A673 (cell line): Measurements from ENCODE around the gene KCNK1. TPM values are rescaled to one million over a fixed set of nuclear protein-coding genes. Genes with fewer than 3 reads are reported as not detected.

Source experiments
- BruUV-seq: library from RNA; stranded (reverse); fragments of 400-500 nt; replicated peaks from 2 replicates; lab custom pipeline; 2021; lab: Mats Ljungman, UMichigan
- CTCF ChIA-PET: fragments of 300-600 bp; sonication (Branson Sonifier 250); formaldehyde crosslinking; loops from one replicate; lab custom pipeline; 2022; ENCODE audit warnings: antibody characterized with exemption; lab: Charles Lee
- POLR2A ChIA-PET: fragments of 300-600 bp; sonication (Branson Sonifier 250); formaldehyde crosslinking; loops from one replicate; lab custom pipeline; 2022; ENCODE audit warnings: antibody characterized with exemption; ENCODE audit not compliant: low non-redundant PET; lab: Charles Lee
- DNase-seq: peaks from one replicate; pipeline ENCODE4 v3.0.0-alpha.2; 2015; ENCODE audit warnings: low spot score
- H3K27ac ChIP-seq: fragments of 200-600 bp; sonication (generic); 2 replicates; pipeline ENCODE4 v1.5.1; 2016; ENCODE audit warnings: mixed run types, low read depth, mild to moderate bottlenecking, mixed read lengths, antibody characterized with exemption, low read length; ENCODE audit not compliant: poor library complexity, severe bottlenecking
- H3K27me3 ChIP-seq: fragments of 200-600 bp; sonication (generic); replicated peaks from 2 replicates; pipeline ENCODE4 v1.6.1; 2017; ENCODE audit warnings: mixed run types, low read depth, mild to moderate bottlenecking, mixed read lengths, antibody characterized with exemption, low read length; ENCODE audit not compliant: insufficient read depth, poor library complexity
- H3K36me3 ChIP-seq: fragments of 200-600 bp; sonication (generic); 2 replicates; pipeline ENCODE4 v1.6.1; 2016; ENCODE audit warnings: mixed run types, mild to moderate bottlenecking, mixed read lengths, antibody characterized with exemption, low read length; ENCODE audit not compliant: insufficient read depth, poor library complexity, severe bottlenecking
- H3K4me1 ChIP-seq: fragments of 200-600 bp; sonication (generic); 2 replicates; pipeline ENCODE4 v1.6.1; 2017; ENCODE audit warnings: mixed run types, mild to moderate bottlenecking, mixed read lengths, antibody characterized with exemption, low read length; ENCODE audit not compliant: insufficient read depth, poor library complexity, severe bottlenecking
- H3K4me3 ChIP-seq: fragments of 200-600 bp; sonication (generic); 2 replicates; pipeline ENCODE4 v1.5.1; 2016; ENCODE audit warnings: low read depth, mixed run types, mild to moderate bottlenecking, mixed read lengths, low read length; ENCODE audit not compliant: poor library complexity, severe bottlenecking
- H3K9me3 ChIP-seq: fragments of 200-600 bp; sonication (generic); 2 replicates; pipeline ENCODE4 v1.6.1; 2016; ENCODE audit warnings: mixed run types, low read depth, mild to moderate bottlenecking, mixed read lengths, antibody characterized with exemption, low read length; ENCODE audit not compliant: poor library complexity, severe bottlenecking
- EZH2 ChIP-seq: fragments of 200-600 bp; sonication (generic); IDR thresholded peaks from 2 replicates; pipeline ENCODE4 v1.6.1; 2017; ENCODE audit warnings: borderline replicate concordance, low read depth, mild to moderate bottlenecking, mixed read lengths, antibody characterized with exemption, low read length; ENCODE audit not compliant: poor library complexity, severe bottlenecking
- intact Hi-C: fragments of 100-400 bp; cut with micrococcal nuclease; formaldehyde crosslinking; loops from one replicate; pipeline ENCODE4 v1.10.0; 2022; ENCODE audit not compliant: unreplicated experiment
- total RNA-seq: library from RNA; stranded (reverse); gene quantifications from 2 replicates; pipeline ENCODE4 v1.2.3, GENCODE V29; 2021
- TF ChIP-seq, protein P1 (sequence below): fragments of 300-800, 200-600 bp; sonication (generic); conservative IDR thresholded peaks from 2 replicates; pipeline ENCODE4 v1.5.1; 2017; ENCODE audit warnings: low read depth, mild to moderate bottlenecking, antibody characterized with exemption, low read length, moderate library complexity, mixed read lengths

The KCNK1 gene
- total RNA-seq, 1 experiment from 2014 or later: not detected

DNA sequence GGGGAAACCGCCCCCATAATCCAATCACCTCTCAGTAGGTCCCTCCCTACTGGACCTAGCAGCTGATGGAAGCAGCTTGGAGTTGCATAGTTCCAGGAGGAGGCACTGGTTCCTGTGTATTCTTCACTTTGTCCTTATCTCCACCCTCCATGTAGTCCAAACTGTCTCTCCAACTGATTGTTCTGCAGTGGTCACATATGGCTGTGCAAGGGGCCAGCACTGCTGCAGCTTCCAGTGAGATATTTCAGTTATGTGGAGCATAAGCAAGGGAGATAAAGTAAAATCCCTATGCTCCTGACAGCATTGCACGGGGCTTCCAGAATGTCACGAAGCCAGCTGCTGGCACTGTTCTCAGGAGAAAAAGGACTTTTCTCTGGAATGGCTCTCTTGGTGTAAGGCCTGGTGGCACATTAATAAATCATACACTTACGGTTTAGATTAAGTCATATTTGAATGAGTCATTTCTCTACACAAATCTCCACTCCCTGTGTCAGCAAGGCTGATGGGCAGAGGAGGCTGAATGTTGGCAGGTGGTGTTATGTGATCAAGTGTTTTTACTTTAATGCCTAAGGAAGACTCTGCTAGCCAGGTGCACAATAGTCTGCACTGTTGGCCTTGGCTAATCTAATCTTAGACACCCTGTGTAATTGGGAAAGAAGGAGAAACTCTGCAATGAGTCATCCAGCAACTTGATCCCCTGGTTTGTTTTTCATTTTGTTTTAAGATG, 93.4 kb downstream of the KCNK1 start:
- Histone ChIP-seq H3K9me3 (no peaks in the 10 kb centered on the region), H3K36me3 (no peaks in the 10 kb centered on the region), H3K4me3 (no peak overlapping the region), H3K27me3 (peaks cover 7% of the 10 kb centered on the region), H3K4me1 (no peaks in the 10 kb centered on the region), H3K27ac (no peak overlapping the region)
- CTCF ChIA-PET: no interaction called here
- TF ChIP-seq EZH2: no peak
- TF ChIP-seq, protein P1, sequence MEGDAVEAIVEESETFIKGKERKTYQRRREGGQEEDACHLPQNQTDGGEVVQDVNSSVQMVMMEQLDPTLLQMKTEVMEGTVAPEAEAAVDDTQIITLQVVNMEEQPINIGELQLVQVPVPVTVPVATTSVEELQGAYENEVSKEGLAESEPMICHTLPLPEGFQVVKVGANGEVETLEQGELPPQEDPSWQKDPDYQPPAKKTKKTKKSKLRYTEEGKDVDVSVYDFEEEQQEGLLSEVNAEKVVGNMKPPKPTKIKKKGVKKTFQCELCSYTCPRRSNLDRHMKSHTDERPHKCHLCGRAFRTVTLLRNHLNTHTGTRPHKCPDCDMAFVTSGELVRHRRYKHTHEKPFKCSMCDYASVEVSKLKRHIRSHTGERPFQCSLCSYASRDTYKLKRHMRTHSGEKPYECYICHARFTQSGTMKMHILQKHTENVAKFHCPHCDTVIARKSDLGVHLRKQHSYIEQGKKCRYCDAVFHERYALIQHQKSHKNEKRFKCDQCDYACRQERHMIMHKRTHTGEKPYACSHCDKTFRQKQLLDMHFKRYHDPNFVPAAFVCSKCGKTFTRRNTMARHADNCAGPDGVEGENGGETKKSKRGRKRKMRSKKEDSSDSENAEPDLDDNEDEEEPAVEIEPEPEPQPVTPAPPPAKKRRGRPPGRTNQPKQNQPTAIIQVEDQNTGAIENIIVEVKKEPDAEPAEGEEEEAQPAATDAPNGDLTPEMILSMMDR: no peak
- POLR2A ChIA-PET: no interaction called here
- DNase-seq: no peak
- BruUV-seq: no TSS peak
- intact Hi-C loops: no loop called here

DNA sequence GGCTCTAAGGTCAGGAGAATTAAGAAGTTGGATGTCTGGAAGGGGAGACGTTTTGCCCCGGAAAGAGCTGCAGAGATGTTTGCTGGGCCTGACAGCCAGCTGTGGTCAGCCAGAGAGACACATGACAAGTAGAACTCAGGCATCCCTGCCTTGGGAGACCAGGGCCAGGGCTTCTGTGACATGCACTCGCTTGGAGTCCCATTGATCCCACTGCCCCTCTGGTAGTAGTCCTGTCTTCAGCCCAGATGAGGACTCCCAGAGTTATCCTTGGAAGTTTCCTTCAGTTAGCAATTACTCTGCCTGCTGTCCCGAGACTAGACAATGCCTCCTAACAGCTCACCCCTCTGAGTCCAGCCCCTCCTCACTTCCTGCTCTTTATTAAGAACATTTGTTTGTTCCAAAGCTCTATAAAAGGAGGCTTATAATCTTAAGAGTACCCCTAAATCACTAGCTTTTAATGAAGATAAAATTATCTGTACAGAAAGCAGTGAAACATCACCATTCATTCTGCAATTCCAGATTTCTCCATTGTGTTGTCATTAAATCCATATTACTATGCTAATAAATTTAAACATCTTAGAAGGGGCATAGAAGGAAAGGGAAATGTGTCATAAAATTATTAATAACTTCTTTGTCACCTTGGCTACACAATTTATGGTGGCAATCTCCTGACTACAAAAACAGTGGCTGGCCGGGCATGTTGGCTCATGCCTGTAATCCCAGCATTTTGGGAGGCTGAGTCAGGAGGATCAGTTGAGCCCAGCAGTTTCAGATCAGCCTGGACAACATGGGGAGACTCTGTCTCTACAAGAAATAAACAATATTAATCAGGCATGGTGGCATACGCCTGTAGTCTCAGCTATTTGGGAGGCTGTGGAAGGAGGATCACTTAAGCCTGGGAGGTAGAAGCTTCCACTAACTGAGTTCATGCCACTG, 94.2 kb downstream of the KCNK1 start:
- H3K4me1 ChIP-seq: no peaks in the 10 kb centered on the region
- H3K27me3 ChIP-seq: peaks cover 7% of the 10 kb centered on the region
- H3K4me3 ChIP-seq: no peak overlapping the region
- POLR2A ChIA-PET: no interaction called here
- no peaks in the 10 kb centered on the region for H3K9me3 ChIP-seq
- CTCF ChIA-PET: no interaction called here
- H3K27ac ChIP-seq: no peak overlapping the region
- no TSS peak for BruUV-seq
- H3K36me3 ChIP-seq: no peaks in the 10 kb centered on the region
- intact Hi-C loops: no loop called here
- DNase-seq: no peak
- no peak for TF ChIP-seq EZH2
- TF ChIP-seq, protein P1: no peak

DNA sequence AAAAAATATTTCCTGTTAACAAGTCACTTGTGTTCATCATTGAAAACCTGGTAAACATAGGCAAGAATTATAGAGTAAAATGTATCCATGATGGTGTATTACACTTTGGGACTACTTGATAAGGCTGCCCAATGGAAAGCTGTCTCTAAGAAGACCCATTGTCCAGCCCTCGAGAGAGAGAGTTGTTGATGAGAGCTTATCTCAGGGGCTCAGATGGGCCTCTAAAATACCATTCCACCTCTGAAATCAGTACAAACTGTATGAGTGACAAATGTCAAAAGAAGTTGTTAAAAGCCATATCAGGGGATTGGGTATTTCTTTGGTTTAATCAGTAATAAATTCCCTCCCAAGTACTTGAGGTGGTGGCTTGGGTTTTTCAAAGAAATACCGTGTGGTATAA, 96.1 kb downstream of the KCNK1 start:
- no peaks in the 10 kb centered on the region for H3K9me3 ChIP-seq
- H3K27me3 ChIP-seq: no peaks in the 10 kb centered on the region
- BruUV-seq: no TSS peak
- ChIA-PET POLR2A (no interaction called here), CTCF (no interaction called here)
- no peak overlapping the region for H3K27ac ChIP-seq
- DNase-seq: no peak
- H3K4me3 ChIP-seq: no peak overlapping the region
- H3K36me3 ChIP-seq: no peaks in the 10 kb centered on the region
- intact Hi-C loops: no loop called here
- TF ChIP-seq EZH2: no peak
- TF ChIP-seq, protein P1: no peak
- H3K4me1 ChIP-seq: no peaks in the 10 kb centered on the region
